GM19438 (cell line): Measurements from ENCODE around the gene CTNNA2.
"Not testable (repeated sequence)": the region's sequence is repeated elsewhere in the genome, so short reads cannot be mapped to it uniquely, and the experiment has no call there.

ENCODE experiments used
- ATAC-seq: cut with Tn5 transposase; IDR thresholded peaks from one replicate; pipeline ENCODE4 v1.9.1; 2021; ENCODE audit warnings: low read depth; ENCODE audit not compliant: unreplicated experiment

The CTNNA2 gene

DNA sequence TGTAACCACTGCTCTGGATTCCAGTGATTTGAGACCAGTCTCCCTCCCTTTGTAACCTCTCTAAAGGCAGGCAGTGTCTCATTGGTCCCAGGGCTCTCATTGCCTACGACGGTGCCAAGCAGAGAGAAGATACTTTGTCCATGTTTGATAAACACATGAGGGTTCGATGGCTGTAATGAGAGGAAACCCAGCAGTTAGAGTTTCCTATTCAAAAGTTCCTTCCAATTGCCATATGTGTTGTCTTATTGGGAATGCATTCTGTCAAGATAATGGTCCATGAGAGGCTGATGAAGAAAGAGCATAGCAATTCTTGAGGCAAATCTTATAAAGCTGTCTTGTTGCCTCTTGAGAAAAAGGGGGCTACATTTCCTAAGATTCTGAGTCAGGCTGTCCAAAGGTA, 499.2 kb downstream of the CTNNA2 start:
- no peak for ATAC-seq

DNA sequence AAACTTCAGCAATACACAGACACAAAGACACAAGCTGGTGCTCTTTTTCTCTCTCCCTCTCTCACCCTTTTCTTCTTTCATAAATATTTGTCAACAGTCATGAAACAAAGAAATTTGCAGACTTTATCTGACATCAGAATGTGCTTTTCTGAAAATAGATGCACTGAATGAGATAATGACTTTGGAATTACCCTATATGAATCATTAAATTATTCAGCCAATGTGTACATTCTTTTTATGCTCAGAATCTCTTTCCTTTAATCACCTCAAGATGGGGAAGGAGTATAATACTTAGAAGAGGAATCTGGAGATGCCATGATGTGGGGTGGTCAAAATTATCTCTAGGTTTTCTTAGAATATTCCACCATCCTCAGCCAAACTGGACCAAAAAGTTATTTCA, 501.8 kb downstream of the CTNNA2 start:
- no peak for ATAC-seq

DNA sequence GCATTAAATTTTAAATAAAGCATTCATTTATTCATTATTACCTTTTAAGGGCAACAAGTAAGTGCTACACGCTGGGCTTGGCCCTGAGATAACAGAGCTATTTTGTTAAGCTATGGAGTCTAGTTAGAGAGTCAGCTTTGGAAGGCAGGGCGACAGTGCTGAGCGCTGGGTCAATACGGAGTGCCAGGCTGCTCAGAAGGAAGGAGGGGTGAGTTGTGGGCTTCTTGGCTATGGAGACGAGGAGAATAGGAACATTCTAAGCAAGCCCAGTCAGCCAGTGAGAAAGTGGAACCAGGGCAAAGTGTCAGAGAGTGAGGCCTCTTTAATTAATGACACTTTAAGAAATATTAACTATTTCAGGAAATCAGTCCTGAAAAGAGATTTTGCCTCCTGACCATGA, 503.3 kb downstream of the CTNNA2 start:
- no peak for ATAC-seq

DNA sequence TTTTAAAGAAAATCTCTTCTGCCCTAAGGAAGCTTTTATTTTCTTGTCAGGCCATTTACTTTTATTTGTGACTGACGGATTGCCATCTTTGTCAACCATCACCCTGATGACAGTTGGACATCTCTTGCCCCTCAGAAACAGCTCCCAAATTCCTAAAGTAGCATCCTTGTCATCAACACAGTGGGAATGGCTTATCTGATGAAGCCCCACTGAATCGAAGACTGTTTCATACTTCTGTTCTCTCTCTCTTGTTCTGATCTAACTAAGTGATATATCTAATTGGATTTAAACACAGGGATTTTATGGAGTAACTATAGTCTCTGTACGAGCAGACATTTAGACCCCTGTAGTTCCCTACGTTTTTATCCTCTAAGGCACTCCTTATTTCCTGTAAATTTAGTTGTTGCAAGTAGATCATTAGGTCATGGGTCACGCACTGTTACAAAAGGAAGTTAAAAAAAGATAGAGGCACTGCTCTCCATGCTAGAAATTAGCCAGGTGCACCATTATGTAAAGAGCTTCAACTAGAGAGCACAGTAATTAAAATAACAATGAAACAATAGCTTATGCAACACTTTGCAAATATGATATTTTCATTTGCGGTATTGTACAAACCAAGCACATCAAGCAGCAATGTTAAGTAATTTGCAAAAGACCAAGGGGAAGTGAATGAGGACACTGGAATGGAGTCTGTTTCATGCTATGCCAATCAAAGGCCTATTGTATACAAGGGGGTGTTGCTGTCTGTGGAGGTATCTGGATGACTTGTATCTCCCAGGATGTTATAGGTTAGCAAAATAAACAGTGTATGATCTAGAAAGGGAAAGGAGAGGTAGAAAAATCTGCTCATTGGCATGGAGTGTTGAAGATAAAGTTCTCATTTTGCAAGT, 507.0 kb downstream of the CTNNA2 start:
- ATAC-seq = no peak

DNA sequence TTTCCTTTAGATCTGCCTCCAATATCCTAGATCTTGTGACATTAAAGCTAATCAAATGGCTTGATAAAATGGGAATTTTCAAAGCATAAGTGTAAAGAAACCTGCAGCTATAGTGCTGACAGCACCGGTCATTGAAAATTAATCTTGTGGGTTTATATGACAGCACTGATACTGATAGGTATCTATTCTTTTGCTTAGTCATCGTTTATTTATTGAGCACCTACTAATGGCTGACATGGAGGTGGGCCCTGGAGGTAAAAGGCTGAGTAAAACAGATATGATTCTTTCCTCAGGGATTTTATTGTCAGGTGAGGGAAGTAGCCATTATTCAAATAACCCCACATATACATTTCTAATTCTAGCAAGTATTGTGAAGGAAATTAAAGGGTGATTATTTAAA, 509.2 kb downstream of the CTNNA2 start:
- no peak for ATAC-seq

DNA sequence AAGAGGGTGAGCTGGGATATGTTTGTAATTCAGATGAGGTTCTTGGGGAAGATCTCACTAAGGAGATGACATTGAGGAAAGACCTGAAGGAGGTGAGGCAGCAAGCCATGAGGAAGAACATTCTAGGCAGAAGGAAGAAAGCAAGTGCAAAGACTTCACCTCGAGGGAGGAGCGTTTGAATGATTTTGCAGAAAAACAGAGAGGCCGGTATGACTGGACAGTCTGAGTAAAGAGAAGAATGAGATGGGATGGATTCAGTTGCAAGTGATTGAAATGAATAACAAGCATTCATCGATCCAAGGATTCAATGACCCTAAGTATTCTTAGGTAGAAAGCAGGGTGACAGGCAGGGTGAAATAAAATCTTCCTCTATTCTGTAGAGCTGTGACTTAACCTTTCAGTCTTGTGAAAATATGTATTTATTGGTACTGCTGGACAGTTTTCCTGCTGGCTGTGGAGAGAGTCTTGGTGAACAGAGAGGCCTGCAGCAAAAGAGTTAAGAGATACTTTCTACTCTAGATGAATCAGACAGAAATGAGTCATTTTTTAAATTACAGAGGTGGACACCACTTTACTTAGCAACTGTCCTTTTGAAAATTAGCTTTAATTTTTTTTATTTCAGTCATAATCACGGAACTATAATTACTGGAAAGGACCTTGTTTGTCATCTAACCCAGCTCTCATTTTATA, 513.3 kb downstream of the CTNNA2 start:
- ATAC-seq = no peak

DNA sequence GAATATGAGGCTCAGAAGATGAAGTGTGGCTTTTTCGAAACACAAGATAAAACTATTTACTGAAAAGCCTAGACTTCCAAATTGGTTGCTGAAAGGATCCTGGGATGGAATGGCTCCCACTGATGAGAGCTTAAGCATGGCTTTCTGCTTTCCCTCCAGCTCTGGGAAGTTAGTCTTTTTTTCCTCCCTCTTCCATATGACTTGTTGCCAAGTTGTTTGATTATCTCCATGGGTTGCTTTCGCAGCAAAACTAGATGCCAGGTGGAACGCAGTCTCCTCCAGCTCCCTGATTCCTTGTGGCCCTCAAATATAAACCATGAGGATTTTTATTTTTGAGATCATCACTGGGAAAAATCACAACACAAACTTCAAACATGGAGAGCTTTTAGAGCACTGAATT, 515.2 kb downstream of the CTNNA2 start:
- ATAC-seq = no peak

DNA sequence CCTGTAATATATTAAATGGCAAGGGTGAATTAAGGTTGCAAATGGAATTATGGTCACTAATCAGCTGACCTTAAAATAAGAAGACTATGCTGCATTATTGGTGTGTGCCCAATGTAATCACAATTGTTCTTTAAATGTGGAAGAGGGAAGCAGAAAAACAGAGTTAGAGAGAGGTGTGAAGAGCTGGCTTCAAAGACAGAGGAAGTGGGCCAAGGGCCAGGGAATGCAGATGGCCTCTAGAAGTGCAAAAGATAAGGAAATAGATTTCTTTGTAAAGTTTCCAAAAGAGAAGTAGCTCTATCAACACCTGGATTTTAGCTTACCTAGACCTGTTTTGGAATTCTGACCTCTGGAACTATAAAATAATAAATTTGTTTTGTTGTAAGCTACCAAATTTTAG, 515.7 kb downstream of the CTNNA2 start:
- ATAC-seq = no peak

DNA sequence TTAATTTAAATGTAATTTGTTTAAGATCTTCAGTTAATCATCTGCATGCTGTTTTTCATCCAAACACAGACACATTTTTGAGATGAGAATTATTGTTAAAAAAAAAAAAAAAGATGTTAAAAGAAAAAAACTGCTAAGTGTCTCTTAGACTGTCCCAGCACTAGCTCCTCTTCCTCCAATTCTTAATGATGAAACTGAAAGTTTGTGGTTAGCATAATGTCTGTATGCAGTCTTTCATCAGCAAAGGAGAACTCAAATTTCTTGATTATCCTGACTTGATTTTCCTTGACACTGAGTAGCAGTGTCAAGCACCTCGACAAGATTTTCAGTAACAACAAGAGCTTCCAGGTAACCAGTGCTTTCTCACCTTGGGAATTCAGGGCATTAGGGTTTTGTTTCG, 517.3 kb downstream of the CTNNA2 start:
- no peak for ATAC-seq

DNA sequence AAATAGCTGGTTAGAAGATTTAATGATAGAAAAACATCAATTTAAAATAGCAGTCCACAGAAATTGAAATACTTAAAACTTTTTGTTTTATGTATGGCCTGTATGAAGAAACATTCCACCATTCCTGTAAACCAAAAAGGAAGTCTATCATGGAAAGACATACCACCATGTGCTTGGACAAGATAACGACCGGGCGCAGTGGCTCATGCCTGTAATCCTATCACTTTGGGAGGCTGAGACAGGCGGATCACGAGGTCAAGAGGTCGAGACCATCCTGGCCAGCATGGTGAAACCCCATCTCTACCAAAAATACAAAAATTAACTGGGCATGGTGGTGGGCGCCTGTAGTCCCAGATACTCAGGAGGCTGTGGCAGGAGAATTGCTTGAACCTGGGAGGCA, 519.8 kb downstream of the CTNNA2 start:
- ATAC-seq = not testable (repeated sequence)

DNA sequence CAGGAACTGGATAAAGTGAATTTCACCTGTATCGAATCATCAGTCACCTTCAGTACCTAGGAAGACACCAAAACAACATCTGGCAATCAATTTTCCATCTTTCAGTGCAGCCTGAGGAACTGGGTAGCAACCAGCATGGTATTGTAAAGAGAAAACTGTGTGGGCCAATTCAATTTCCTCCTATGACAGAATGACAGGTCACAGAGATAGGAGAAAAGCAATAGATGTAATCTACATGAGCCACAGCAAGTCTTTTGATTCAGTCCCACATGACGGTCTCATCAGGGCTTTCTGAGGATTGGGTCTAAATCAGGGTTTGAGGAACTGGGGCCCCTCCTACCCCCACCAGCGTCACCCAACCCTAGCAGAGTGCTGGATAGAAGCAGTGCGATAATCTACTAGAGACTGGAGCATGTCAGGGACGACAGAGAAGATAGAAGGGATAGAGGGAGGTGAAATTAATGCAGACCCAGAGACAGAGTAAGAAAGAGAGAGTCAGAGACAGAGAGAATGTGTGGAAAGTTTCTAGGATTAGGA, 523.0 kb downstream of the CTNNA2 start:
- ATAC-seq = no peak

DNA sequence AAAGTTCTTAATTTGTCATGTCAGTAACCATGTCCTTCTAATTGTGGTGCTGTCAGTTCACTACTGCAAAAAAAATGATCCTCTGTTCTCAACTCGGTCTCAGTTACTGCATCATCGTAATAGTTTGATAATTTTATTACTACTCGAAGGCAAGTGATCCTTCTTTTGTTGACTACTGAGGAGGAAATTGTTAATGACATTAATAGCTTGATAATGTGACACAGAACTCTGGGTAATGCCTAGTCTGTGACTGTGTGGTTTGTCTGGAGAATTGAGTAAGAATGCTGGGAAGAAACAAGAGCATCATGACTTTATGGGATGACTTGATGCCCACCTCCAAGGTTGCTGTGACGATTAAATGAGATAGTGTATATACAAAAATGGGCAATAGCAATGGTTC, 524.5 kb downstream of the CTNNA2 start:
- no peak for ATAC-seq

DNA sequence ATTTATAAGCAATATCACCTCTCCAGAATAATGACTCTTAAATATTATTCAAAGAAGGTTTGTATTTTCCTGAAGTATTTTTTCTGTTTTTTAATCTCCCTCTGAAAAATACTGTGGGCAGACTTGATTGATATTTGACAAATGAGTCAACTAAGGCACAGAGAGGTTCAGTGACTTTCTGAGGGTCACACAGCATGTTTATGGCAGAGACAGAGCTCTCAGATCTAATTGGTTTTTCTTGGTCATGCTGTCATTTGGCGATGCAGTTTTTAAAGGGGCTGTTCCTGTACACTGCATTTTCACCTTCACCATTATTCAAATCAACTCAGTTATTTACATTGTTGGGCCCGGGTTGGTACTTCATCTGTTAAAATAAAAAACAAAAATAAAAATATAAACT, 527.4 kb downstream of the CTNNA2 start:
- no peak for ATAC-seq

DNA sequence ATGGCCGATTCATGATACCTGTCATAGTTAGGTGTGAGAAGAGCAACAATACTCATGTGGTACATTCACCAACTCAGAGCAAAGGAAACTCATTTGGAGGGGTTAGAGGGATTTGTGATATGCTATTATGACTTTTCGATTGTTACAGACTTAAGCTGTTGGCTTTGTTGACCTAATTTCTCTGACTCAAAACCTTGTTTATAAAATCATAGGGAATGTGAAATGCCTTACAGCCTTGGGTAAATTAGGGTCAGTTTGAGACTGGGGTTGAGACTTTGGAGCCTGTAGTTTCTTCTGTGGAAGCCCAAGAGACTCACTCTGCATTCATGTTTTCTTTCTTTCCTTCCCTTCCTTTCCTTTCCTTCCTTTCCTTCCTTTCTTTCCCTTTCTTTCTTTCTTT, 529.8 kb downstream of the CTNNA2 start:
- no peak for ATAC-seq

DNA sequence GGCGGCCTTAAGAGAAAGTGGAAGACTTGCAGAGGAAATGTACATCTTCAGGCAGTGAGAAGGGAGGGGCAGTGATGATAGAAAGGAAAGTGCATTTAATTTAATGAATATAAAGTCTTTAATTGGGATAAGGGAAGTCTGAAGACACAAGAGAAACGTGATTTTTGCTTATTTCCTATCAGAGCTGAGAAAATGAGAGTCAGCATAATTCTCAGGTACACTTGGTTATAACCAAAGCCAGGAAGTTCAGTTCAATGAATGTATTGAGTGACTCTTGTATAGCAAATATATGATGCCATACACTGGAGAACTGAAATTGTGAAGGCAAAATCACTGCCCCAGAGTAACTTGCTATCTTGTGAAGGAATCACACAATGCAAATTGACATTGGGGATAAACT, 535.4 kb downstream of the CTNNA2 start:
- no peak for ATAC-seq

DNA sequence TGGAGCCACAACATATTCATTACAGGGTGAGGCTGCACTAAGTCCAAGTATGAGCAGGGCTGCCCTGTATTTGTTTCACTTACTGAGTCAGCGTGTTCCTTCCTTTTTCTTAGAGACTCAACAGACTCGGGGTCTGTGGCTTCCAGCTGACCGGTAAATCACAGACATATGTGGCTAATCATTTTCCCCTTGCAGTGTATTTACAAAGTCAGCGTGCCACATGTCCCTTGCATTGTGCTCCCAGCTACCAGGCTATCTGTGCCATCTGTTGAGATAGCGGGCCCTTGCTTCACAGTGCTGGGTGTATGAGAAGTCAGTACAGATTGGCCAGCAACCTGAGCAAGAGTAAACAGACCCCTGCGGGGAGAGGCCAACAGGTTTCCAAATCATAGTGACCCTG, 537.4 kb downstream of the CTNNA2 start:
- ATAC-seq = no peak

DNA sequence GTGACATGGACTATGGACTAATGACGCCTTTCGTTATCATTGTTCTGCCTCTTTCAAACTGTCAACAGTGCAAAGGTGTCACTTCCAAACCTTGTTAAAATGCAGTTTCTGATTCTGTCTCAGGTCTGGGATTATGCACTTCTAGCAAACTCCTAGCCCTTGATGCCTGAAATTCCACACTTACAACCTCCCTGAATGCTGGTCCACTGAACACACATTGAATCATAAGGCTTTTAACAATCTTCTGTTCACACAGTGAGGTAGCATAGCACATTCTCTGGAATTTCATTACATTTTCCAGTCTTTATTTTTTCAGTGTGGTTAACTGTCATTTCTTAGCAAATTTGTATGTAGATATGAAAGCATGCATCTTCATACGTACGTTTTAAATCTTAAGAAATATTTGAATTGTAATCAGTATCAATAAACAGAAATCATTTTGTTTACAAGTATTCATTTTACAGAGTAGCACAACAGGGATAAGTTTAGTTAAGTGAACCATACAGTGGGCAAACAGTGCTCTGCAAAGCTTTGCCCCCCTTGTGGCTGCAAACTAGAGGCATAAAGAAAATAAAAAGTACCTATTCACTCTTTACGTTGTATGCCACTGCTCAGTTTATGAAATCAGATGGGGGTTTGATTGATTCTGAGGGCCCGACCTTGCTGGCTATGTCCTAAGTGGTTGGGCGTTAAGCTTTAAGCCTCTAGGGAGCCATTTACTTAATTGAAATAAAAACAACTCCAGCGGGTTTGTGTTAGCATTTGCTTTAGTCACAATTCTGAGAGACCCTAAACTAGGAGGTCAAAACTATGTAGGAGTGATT, 540.9 kb downstream of the CTNNA2 start:
- no peak for ATAC-seq

DNA sequence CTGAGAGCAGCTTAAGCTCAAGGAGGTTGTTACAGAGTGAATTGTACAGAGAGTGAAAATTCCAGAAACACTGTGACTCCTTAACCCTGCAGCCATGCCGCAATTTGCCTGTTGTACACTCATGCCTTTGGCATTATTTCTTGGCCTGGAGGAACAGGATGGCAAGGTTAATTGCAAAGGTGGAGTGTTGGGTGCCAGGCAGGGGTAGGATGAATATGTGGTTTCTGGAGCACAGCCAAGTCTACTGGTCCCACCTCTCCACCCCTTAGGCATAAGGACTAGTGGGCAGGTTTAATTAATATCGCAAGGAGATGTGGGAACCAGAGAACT, 541.5 kb downstream of the CTNNA2 start:
- no peak for ATAC-seq

DNA sequence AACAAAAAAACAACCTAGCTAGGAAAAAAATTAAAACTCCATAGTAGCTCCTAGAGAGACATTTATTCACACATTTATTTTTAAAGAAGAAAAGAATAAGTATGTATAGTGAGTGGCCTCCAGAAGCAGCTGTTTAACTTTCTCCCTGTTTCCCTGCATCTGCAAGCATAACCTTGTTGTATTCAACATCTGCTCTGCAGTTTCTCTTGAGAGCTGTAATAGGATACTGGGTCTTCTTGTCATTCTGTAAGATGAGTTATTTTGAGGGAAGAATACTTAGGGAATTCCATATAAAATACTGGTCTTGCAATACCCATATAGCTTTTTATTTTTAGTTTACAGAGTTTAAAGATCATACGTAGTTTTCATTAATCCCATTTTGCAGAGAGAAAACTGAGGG, 545.1 kb downstream of the CTNNA2 start:
- ATAC-seq = no peak

DNA sequence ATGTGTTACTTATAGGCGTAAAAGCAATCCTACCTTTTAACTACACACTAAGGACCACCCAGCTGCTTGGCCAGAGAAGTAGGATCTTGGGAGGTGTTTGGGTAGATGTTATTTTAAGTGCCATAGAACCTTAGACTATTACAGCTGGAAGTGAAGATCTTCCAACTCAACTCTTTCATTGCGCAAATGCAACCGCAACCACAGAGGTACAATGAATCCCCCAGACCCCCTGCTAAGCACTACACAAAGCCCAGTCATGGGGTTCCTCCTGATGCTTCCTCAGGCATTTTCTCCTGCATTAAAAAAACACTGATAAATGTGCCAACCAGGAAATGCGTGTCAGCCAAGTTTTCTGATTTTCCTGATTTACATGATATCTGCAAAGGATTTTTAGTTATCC, 545.7 kb downstream of the CTNNA2 start:
- no peak for ATAC-seq

DNA sequence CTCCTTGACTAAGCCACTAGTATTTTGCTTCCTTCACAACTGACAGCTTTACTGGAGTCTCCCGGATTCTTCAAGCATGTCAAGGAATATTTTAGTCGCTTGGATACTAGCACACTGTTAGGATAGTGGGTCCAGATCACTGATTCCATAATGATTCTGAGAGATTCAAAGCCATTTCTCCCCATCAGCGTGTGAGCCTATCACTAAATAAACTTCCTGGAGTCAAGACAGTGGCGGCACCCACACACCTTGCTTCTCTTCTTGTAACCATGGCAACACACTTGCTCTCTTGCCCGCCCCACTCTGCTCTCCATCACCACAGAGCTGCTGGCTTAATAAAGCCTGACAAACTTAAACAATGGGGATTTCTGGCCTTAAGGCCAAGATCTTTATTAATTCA, 546.6 kb downstream of the CTNNA2 start:
- no peak for ATAC-seq
